NCI-H146 (cell line): ENCODE results near the gene SETD7.
"Not testable (repeated sequence)": the region's sequence is repeated elsewhere in the genome, so short reads cannot be mapped to it uniquely, and the experiment has no call there.

ENCODE experiments used
- DNase-seq: peaks from one replicate; lab custom pipeline; 2025; lab: John Stamatoyannopoulos, UW

The SETD7 gene

DNA sequence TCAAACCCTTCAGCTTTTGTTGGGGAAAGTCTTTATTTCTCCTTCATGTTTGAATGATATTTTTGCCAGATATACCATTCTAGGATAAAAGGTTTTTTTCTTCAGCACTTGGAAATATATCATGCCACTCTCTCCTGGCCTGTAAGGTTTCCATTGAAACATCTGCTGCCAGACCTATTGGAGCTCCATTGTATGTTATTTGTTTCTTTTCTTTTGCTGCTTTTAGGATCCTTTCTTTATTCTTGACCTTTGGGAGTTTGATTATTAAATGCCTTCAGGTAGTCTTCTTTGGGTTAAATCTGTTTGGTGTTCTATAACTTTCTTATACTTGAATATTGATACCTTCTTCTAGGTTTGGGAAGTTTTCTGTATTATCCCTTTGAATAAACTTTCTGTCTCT, 87.3 kb downstream of the SETD7 start:
- not testable (repeated sequence) for DNase-seq

- DNase-seq, result no peak
Observed at GRCh38 chr4:139465922-139466321, 90.1 kb downstream of the SETD7 start.

- not testable (repeated sequence) for DNase-seq
Observed at GRCh38 chr4:139464512-139464911, 91.5 kb downstream of the SETD7 start.

DNA sequence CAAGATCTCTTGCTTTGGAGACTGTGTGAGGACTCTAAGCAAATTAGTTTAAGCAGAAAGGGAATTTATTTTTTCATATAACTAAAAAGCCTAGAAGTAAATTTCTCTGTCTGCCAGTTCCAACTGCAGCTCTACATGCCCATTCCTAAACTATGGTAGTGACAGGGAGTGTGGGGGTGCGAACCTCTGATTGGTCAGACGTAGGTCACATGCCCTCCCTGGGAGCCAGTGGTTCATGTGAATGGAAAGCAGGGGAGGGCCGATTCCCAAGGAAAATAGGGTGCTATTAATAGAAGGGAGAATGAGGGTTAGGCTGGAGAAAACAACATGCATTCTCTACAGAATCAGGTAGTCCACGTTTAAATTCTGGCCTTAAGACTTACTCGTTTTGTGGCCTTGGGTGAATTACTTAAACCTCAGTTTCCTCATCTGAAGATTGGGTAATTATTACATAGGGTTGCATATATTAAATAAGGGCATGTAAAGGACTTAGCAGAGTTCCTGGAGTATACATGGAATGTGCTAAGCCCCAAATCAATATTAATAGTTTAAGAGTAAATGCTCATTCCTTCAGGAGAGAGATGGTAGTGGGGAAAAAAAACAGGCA, 94.9 kb downstream of the SETD7 start:
- DNase-seq, result no peak

DNA sequence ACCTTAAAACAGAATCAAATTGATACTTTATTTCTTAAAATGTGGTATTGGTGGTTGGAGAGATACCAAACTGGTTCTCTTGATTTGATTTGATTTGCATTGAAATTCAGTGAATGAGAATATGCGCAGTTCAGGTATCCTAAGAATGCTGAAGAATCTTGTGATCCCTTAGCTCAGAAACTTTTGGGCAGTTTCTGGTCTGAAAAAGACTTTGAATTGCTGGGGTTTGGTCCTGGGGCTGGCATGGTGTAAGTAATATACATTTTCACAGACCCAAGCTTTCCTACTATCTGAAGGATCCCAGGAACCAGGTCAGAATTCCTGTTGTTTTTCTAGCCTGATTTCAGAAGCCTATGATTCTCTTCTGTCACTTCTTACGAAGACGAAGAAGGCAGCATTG, 95.5 kb downstream of the SETD7 start:
- DNase-seq, result no peak

DNA sequence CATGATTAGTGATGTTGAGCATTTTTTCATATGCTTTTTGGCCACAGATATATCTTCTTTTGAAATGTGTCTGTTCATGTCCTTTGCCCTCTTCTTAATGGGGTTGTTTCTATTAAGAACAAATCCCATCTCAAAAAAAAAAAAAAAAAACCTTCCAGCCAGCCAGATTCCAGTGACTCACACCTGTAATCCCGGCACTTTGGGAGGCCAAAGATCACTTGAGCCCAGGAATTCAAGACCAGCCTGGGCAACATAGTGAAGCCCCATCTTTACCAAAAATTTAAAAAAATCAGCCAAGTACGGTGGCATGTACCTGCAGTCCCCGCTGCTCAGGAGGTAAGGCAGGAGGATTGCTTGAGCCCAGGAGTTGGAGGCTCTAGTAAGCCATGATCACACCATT, 97.0 kb downstream of the SETD7 start:
- no peak for DNase-seq

GRCh38 chr4:139458543-139458942, 97.5 kb downstream of the SETD7 start:
- DNase-seq, result peak; percentile 4

DNA sequence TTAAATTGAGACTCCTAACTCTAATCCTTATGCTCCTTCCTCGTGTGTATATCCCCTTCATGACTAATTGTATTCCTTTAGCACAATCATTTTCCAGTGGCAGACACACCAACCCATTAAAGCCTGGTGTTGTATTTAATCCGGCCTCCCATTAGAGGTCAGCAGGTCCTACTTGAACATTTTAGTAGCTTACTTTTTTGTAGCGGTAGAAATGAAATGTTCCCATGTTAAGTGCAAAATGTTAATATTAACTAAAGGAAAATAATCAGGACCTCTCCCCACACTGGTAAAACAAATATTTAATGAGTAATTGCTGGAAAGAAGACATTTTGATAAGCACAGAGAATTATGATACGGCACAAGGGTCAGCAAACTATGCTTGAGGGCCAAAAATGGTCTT, 98.7 kb downstream of the SETD7 start:
- no peak for DNase-seq

- no peak for DNase-seq
Observed at GRCh38 chr4:139455126-139455538, 100.9 kb downstream of the SETD7 start.

DNA sequence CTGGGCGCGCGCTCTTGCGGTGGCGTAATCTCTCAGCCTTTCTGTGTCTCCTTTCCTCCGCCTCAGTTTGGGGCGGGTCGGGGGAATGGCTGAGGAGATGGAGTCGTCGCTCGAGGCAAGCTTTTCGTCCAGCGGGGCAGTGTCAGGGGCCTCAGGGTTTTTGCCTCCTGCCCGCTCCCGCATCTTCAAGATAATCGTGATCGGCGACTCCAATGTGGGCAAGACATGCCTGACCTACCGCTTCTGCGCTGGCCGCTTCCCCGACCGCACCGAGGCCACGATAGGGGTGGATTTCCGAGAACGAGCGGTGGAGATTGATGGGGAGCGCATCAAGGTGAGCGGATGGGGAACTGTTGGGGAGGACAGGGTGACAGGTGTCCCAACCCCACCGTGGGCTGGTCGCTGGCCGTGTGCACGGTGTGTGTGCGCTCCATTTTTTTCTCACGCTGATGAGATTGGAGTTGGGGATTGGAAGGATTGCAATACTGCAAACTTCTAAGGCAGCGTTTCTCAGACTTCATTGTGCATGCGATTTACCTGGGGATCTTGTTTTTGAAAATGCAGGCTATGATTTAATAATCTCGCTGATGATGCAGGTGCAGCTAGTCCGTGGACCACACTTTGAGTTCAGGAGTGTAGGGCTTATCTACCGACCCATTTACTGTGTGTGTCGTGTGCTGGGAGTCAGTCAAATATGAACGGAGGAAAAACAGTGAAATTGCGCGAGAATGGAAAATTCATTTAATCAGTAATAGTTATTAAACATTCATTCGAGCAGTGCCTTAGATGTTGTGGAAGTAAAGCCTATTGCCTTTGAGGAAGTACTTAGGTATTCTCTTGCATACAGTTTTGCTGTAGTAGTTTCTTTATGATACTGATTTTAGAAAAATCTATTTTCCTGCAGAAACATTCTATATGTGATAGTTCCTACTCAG, 101.6 kb downstream of the SETD7 start, which contains the start of gene RAB33B:
Gene RAB33B, plus strand, starts transcription at position 11 of the 935 bp plus-strand sequence. Its CDS starts 75 bp downstream, at position 86.
- peak; percentile 47 for DNase-seq

- peak; percentile 94 for DNase-seq
Observed at GRCh38 chr4:139453371-139454110, 102.5 kb downstream of the SETD7 start.

DNA sequence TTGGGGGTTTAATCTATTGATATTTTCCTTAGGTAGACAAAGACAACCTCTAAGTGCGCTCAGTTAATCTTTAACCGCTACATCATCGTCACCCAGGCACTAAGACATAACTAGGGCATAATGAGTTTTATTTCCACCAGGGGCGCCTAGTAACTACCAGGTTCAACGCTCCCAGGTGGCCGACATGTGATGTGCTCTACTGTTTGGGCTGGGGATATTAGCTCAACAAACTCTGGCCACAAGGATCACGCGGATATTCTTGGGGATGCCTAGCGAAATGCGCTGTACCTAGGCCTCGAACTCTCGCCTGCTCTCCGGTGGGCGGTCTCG, 103.0 kb downstream of the SETD7 start:
- DNase-seq, result peak; percentile 60

DNA sequence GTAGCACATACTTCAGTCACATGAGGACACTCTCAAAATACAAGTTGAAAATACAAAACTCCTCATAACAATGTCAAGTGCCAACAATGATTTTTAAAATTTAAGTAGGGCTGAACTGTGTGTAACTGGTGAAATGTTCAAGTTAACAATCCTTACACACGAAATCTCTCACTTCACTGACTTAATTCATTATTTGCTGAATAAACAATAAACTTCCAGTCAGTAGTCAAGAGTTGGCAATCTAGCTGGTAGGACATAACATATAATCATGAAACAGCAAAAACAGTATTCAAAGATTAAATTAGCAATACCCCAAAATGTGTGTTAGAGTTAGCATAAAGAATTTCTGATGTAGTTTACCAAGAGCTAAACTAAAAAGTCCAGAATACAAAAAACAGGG, 104.0 kb downstream of the SETD7 start:
- DNase-seq, result no peak

- no peak for DNase-seq
Observed at GRCh38 chr4:139450586-139450985, 105.4 kb downstream of the SETD7 start.

DNA sequence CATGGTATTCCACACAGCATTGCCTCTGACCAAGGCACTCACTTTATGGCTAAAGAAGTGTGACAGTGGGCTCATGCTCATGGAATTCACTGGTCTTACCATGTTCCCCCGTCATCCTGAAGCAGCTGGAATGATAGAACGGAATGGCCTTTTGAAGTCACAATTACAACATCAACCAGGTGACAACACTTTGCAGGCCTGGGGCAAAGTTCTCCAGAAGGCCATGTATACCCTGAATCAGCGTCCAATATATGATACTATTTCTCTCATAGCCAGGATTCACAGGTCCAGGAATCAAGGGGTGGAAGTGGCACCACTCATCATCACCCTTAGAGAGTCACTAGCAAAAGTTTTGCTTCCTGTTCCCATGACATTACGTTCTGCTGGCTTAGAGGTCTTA, 108.9 kb downstream of the SETD7 start:
- not testable (repeated sequence) for DNase-seq
